Measurements from ENCODE around the gene PRKG2.

PRKG2 gene

DNA sequence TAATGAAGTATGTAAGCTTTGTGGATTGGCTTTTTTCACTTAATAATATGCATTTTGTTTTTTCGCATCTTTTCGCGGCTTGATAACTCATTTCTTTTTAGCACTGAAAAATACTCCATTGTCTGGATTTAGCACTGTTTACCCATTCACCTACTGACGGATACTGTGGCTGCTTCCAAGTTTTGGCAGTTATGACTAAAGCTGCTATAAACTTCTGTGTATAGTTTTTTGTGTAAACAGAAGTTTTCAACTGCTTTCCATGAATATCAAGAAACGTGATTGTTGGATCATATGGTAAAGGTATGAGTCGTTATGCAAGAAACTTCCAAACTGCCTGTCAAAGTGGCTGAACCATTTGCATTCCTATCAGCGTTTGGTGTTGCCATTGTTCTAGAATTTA, 96.9 kb downstream of the PRKG2 start:
- no peak for DNase-seq (ENCODE audit: low read depth)
- in situ Hi-C loops (cut with HindIII; ENCODE audit: low sequenced_read_pairs) = no loop called here

DNA sequence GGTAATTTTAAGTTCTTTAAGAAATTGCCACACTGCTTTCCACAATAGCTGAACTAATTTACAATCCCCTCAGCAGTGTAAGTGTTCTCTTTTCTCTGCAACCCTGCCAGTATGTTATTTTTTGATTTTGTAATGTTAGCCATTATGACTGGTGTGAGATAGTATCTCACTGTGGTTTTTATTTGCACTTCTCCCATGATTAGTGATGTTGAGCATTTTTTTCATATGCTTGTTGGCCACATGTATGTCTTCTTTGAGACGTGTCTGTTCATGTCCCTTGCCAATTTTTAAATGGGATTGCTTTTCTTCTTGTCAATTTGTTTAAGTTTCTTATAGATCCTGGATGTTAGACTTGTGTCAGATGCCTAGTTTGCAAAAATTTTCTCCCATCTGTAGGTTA, 98.5 kb downstream of the PRKG2 start:
- in situ Hi-C loops (cut with HindIII; ENCODE audit: low sequenced_read_pairs) = no loop called here
- no peak overlapping the region for H3K4me3 ChIP-seq (ENCODE audit: low read depth, low read length)
- TF ChIP-seq, protein P1, sequence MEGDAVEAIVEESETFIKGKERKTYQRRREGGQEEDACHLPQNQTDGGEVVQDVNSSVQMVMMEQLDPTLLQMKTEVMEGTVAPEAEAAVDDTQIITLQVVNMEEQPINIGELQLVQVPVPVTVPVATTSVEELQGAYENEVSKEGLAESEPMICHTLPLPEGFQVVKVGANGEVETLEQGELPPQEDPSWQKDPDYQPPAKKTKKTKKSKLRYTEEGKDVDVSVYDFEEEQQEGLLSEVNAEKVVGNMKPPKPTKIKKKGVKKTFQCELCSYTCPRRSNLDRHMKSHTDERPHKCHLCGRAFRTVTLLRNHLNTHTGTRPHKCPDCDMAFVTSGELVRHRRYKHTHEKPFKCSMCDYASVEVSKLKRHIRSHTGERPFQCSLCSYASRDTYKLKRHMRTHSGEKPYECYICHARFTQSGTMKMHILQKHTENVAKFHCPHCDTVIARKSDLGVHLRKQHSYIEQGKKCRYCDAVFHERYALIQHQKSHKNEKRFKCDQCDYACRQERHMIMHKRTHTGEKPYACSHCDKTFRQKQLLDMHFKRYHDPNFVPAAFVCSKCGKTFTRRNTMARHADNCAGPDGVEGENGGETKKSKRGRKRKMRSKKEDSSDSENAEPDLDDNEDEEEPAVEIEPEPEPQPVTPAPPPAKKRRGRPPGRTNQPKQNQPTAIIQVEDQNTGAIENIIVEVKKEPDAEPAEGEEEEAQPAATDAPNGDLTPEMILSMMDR (IDR thresholded peaks at IDR 0.05; ENCODE audit: low read depth, low read length, missing control alignments) = no peak
- no peak for DNase-seq (ENCODE audit: low read depth)

More for the DNA sequence above, 96.9 kb downstream of the PRKG2 start:
- TF ChIP-seq, protein P1 (IDR thresholded peaks at IDR 0.05; ENCODE audit: low read depth, low read length, missing control alignments) = no peak
- H3K4me3 ChIP-seq (ENCODE audit: low read depth, low read length) = no peak overlapping the region

DNA sequence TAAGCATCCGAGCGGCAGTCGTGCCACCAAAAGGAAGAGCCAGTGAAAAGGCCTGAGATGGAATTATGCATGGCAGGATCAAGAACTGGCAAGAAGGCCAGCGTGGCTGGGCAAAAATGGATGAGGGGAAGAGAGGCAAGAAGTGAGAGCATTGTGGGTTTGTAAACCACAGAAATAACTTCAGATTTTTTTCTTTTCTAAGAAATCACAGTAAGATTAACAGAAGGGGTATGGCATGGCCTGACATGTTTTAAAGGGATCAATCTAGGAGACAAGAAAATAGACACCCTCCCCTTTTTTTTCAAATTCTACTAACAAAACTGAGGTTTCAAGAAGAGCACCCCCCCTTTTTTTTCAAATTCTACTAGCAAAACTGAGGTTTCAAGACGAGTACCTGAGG, 102.0 kb downstream of the PRKG2 start:
- TF ChIP-seq, protein P1 (IDR thresholded peaks at IDR 0.05; ENCODE audit: low read depth, low read length, missing control alignments) = no peak
- in situ Hi-C loops (cut with HindIII; ENCODE audit: low sequenced_read_pairs) = no loop called here
- H3K4me3 ChIP-seq (ENCODE audit: low read depth, low read length) = no peak overlapping the region
- DNase-seq (ENCODE audit: low read depth) = no peak

DNA sequence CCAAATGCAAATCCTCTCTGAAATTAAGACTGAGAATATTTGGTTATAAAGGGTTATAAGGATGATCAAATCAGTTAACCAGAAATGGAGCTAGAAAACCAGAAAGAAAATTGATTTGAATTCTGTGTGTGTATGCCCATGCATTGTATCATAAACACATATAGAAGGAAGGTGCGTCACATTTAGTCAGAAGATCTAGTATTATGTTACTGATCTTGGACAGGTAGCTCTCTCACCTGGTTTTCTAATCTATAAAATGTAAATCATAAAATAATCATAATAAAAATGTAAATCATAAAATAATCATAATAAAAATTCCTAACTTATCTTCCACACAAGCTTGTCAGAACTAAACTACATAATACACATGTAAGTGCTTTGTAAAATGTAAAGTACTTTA, 105.7 kb downstream of the PRKG2 start:
- TF ChIP-seq, protein P1 (IDR thresholded peaks at IDR 0.05; ENCODE audit: low read depth, low read length, missing control alignments) = no peak
- in situ Hi-C loops (cut with HindIII; ENCODE audit: low sequenced_read_pairs) = no loop called here

DNA sequence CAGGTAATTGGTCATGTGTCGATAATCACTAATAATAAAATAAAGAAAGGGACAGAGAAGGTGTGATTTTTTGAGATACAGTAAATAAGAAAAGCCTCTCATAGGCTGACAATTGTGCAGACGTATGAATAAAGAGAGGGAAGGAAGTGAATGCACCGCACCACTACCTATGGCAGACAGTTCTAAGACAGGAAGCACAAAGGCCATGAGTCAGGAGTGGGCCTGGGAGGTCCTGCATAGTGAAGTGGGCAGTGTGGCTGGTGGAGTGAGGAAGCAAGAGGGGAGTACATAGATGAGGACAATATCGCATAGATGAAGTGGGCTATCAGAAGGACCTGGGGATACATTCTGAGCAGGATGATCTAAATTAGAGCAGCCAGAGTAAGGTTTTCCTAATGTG, 108.9 kb downstream of the PRKG2 start:
- in situ Hi-C loops (cut with HindIII; ENCODE audit: low sequenced_read_pairs) = no loop called here
- DNase-seq (ENCODE audit: low read depth) = no peak

More for the DNA sequence above, 105.7 kb downstream of the PRKG2 start:
- DNase-seq (ENCODE audit: low read depth) = no peak
- H3K4me3 ChIP-seq (ENCODE audit: low read depth, low read length) = no peak overlapping the region

DNA sequence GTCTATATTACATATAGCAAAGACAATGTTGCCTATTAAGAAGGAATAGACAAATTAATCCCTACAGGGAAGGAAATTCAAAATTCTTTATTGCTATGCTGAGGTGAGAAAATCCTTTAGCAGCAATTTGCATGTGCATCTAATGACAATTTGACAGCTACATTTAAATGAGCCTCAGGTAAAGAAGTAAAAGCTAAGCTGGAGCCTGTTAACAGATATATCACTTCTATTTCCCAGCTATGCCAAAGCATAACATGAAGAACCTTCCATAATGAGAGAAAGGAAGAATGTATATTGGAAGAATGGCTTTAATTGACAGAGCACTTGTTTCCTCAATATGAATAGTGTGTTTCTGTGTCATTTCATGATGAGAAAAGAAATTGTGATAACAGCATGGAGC, 112.9 kb downstream of the PRKG2 start:
- no peak for DNase-seq (ENCODE audit: low read depth)
- TF ChIP-seq, protein P1 (IDR thresholded peaks at IDR 0.05; ENCODE audit: low read depth, low read length, missing control alignments) = no peak
- H3K4me3 ChIP-seq (ENCODE audit: low read depth, low read length) = no peak overlapping the region
- in situ Hi-C loops (cut with HindIII; ENCODE audit: low sequenced_read_pairs) = no loop called here

More for the DNA sequence above, 108.9 kb downstream of the PRKG2 start:
- H3K4me3 ChIP-seq (ENCODE audit: low read depth, low read length) = no peak overlapping the region
- TF ChIP-seq, protein P1 (IDR thresholded peaks at IDR 0.05; ENCODE audit: low read depth, low read length, missing control alignments) = no peak

DNA sequence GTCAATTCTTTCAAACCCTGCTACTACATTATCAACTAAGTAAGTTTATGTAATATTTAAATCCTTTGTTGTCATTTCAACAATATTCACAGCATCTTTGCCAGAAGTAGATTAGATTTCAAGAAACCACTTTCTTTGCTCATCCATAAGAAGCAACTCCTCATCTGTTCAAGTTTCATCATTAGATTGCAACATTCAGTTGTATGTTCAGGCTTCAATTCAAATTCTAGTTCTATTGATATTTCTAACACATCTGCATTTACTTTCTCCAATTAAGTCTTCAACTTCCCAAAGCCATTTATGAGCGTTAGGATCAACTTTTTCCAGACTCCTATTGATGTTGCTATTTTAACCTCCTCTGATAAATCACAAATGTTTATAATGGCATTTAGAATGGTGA, 118.5 kb downstream of the PRKG2 start:
- DNase-seq (ENCODE audit: low read depth) = no peak
- H3K4me3 ChIP-seq (ENCODE audit: low read depth, low read length) = no peak overlapping the region
- TF ChIP-seq, protein P1 (IDR thresholded peaks at IDR 0.05; ENCODE audit: low read depth, low read length, missing control alignments) = no peak
- in situ Hi-C loops (cut with HindIII; ENCODE audit: low sequenced_read_pairs) = no loop called here

Data from astrocyte of the cerebellum (primary cell).